Amygdala (tissue), 56 donors: ENCODE measurements around the gene LCNL1.

Source experiments
- DNase-seq, 56 donors: peaks; one replicate each; lab custom pipeline; 2025; lab: John Stamatoyannopoulos, UW

The LCNL1 gene

DNA sequence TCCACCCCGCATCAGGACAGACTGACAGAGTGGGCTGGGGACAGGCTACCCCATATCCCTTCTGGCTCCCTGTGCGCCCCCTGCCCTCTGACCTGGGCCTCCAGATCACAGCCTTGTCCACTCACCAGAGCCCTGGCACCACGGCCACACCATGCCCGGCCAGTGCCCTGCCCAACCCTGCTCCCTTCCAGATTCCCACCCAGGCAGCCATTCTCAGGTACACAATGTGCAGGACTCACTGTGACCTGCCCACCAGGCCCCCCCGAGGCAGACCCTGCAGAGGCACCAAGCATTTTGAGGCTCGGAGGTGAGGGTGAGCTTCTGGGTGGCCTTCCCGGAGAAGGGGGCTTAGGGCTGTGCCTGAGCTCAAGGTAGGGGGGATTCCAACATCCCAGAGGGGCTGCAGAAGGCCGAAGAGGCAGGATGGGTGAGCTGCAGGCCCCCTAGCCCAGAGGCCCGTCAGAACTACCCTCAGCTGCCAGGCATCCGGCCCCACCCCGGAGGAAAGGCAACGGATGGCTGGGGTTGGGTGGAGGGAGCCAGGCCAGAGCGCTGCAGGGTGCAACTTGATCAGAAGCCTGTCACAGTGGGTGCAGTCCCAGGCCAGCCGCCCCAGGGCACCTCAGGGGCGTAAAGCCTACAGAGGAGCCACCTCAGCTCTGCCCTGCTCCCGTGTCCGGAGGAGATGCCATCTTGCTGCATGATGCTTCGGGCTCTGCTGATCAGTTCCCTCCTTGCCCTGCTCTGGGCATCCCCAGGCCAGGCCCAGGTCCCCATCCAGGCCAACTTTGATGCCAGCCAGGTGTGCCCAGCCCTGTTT, at the start of gene LCNL1:
TSS of gene LCNL1 (plus strand) at position 762 of the 820 bp plus-strand sequence. CDS start 594 bp downstream, outside the sequence.
- peak in 38 of 56 donors; percentile 40 to 91 (median 72) for DNase-seq

- no peak for DNase-seq
Measured at GRCh38 chr9:136934277-136934676, 48.5 kb upstream of the LCNL1 start.

DNA sequence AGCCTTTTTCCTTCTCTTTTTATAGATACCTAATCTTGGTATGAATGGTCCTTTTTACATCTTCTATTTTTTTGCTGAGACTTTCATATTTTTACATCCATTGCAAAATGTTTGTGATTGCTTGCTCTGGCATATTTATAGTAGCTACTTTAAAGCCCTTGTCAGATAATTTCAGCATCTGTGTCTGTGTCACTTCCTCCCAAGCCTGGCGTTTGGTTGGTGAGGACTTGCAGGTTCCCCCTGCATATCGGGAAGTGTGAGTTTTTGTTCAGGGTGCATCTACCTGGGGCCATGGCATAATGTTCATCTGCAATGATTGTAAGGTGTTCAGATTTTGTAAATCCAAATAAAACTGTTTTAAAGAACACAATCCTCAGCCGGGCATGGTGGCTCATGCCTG, 47.1 kb upstream of the LCNL1 start:
- DNase-seq = no peak

DNA sequence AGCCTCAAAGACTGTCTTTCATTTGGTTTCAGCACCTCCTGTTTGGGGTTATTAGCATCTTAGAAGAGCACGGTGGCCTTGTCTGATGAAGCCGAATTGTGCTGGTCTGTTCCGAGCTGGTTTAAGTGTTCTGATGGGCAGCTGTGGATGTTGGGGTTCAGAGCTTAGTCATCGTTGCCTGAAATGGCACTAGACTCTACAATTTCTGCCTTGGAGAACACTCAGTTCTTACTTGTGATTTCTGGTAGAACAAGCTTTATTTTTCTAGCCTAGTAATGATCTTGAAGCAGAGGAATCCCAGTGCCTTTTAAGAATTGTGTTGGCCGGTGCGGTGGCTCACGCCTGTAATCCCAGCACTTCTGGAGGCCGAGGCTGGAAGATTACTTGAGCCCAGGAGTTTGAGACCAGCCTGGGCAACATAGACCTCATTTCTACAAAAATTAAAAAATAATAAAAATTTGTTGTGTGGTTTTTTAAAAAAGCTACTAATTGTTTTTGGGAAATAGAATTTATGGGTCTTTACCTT, 46.1 kb upstream of the LCNL1 start:
- no peak for DNase-seq

DNA sequence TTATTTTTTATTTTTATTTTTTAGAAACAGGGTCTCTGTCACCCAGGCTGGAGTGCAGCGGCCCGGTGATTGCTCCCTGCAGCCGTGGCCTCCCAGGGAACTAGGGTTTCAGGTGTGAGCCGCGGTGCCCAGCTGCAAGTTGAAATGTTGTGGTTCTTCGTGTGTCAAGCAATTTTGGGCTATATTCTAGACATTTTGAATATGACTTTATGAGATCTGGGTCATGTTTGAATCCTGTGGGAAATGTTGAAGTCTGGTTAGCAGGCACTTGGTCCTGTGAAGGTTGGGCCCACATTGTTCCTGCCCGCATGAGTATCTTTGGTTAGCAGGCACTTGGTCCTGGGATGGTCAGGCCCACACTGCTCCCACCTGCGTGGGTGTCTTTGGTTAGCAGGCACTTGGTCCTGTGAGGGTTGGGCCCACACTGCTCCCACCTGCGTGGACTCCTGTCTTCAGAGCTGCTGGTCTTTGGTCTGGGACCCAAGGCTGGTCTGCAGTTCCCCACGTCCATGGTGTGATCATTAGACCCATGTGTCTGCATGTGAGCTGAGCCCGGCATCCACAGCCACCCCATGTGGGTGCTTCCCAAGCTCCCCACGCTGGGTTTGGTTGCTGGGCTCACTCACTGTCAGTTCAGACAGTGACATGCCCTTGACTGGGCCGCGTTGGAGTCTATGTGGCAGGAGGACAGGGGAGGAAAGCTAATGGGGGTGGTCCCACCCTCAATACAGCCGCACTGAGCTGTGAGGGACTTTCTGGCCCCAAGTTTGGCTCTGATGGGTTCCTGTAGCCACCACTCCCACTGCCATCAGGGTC, 45.4 kb upstream of the LCNL1 start:
- no peak for DNase-seq

GRCh38 chr9:136939431-136939995, 43.3 kb upstream of the LCNL1 start:
- DNase-seq = no peak

DNA sequence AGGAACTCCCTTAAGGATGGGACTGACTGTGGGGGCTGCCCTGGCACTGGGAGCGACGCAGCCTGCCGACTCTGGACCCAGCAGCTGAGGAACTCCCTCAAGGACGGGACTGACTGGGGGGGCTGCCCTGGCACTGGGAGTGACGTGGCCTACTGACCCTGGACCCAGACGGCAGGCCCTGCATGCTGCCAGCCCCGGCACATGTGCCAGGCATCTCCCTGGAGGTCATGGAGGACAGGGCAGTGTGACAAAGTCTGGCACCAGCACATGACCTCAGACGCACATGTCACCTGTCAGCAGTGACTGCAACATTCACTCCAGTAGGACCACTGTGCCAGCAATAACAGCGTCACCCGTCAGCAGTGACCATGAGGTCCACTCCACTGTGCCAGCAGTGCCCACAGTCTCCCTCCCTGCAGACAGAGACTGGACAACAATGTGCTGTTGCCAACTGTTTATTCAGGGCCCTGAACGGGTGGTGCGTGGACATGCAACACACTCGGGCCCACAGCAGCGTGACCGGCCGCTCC, 42.7 kb upstream of the LCNL1 start:
- DNase-seq = peak in 47 of 56 donors; percentile 24 to 91 (median 73)

- DNase-seq = no peak
Measured at GRCh38 chr9:136940526-136941230, 42.1 kb upstream of the LCNL1 start.

DNA sequence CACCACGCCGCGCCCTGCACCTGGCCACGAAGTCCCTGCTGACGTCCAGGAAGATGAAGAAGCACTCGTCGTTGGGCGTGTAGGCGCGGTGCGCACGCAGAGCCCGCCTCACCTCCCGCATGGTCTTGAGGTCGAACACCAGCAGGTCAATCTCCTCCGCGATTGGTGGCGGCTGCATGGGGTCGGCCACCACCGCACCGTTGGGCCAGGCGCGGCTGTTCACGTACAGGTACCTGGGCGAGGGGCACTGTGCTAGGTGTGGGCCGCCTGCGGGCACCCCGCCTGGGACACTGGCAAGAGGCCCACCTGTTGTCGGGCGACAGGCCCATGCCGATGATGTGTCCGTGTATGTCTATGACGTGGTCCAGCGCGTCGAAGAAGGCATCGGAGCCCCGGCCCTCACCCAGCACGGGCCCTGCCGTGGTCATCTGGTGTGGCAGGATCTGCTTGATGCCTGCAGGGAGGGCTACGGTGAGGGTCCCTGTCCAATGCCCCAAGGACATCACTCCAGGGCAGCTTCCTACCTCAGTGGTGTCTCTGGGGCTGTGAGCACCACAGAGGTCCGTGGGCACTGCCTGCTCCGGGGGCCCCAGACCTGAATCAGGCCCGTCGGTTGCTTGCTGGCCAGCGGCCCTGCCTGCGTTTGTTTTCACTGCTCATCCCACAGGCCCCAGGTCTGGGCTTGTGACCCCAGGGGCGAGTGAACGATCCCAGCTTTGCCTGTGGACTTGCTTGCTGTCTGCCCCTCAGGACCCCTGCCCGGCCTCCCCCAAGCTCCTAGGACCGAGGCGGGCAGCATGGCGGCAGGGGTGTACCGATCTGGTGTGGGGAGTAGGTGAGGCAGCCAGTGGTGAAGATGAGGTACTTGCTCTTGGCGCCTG, 41.3 kb upstream of the LCNL1 start:
- no peak for DNase-seq

DNA sequence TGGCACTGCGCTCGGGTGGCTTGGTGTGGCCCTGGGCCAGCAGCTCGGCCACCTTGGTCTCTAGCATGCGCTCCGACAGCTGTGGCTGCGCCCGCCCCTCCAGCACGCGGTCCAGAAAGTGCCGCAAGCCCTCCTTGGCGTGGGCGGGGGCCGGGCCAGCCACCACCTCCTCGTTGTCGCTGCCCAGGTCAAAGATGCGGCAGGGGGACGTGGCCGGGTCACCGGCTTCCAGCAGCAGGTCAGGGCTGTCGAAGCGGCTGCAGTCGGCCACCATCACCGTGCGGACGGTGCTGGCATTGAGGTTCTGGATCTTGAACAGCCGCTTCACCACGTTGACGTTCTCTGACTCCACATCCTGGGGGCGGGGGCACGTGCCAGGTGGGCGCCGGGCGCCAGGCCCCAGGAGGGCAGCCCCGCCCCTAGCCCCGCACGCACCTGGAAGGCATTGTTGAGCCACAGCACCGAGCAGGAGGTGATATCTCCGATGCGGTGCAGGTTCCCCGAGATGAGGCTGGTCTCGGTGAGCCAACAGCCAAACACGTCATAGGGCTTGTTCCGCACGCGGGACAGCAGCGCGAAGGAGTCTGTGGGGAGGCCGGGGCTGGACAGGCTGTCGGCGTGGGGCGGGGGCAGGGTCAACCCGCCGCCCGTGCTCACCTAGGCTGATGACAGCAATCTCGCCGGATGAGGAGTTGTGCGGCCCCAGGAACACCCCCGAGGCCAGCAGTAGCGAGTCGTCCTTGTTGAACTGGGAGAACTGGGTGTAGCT, 40.5 kb upstream of the LCNL1 start:
- no peak for DNase-seq

GRCh38 chr9:136942881-136943230, 39.9 kb upstream of the LCNL1 start:
- DNase-seq = no peak

GRCh38 chr9:136943291-136944211, 39.2 kb upstream of the LCNL1 start:
- DNase-seq = no peak

GRCh38 chr9:136944212-136944518, 38.6 kb upstream of the LCNL1 start:
- peak in 1 of 56 donors; percentile 42 for DNase-seq

GRCh38 chr9:136944519-136945332, 38.1 kb upstream of the LCNL1 start, which contains the start of the genes C8G and FBXW5:
Gene C8G (plus strand): TSS chr9:136945243. CDS start chr9:136945321, 78 bp downstream.
Gene FBXW5 (minus strand): TSS chr9:136944738. CDS start chr9:136944083, 655 bp downstream.
- peak; percentile 21 to 95 (median 86) for DNase-seq

DNA sequence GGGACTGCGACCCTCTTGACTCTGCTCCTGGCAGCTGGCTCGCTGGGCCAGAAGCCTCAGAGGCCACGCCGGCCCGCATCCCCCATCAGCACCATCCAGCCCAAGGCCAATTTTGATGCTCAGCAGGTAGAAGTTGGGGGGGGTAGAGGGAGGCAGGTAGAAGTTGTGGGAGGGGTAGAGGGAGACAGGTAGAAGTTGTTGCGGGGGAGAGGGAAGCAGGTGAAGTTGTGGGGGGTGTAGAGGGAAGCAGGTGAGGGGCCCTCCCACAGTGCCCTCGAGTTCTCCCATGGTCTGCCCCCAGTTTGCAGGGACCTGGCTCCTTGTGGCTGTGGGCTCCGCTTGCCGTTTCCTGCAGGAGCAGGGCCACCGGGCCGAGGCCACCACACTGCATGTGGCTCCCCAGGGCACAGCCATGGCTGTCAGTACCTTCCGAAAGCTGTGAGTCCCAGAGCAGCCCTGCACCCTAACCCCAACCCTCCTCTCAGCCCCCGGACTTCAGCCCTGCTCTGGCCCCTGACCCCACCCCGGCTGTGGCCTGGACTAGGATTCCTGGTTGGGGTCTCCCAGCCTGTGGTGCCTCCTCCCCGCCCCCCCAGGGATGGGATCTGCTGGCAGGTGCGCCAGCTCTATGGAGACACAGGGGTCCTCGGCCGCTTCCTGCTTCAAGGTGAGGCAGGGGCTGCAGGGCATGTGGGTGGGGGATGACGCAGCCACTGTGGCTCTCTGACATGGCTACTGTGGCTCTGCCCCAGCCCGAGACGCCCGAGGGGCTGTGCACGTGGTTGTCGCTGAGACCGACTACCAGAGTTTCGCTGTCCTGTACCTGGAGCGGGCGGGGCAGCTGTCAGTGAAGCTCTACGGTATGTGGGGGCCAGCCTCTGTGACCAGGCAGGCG, 37.2 kb upstream of the LCNL1 start:
- DNase-seq = no peak
